OCI-LY3 (cell line): ENCODE results near the gene MKRN1.

Experiments used
- CTCF ChIP-seq: fragments of 200-600, 300-600 bp; sonication (generic); IDR thresholded peaks from 2 replicates; pipeline ENCODE4 v1.5.1; 2014; ENCODE audit warnings: antibody characterized with exemption, low read length, low read depth
- EZH2phosphoT487 ChIP-seq: fragments of 200-600 bp; shearing (Covaris generic); IDR thresholded peaks from 2 replicates; pipeline ENCODE4 v1.6.1; 2018; ENCODE audit warnings: antibody characterized with exemption, mixed run types, low read depth

DNA sequence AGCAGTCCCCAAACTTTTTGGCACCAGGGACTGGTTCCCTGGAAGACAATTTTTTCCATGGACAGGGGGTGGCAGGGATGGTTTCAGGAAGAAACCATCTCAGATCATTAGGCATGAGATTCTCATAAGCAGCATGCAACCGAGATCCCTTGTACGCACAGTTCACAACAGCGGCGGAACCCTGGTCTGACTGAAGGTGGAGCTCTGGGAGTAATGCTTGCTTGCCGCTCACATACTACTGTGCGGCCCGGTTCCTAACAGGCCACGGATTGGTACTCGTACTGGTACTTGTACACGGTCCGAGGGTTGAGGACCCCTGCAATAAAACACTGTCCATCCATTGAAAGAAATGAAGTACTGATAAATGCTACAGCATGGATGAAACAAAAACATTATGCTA lies 32.8 kb downstream of the MKRN1 start:
- TF ChIP-seq CTCF (no peak), EZH2phosphoT487 (no peak)
